HG02943 (cell line): ENCODE results near the gene ZBED4.
"Not testable (repeated sequence)": the region's sequence is repeated elsewhere in the genome, so short reads cannot be mapped to it uniquely, and the experiment has no call there.

Experiments used
- ATAC-seq: cut with Tn5 transposase; IDR thresholded peaks from one replicate; pipeline ENCODE4 v1.9.1; 2021; ENCODE audit warnings: mild to moderate bottlenecking, low read depth, moderate library complexity; ENCODE audit not compliant: unreplicated experiment

ZBED4 gene

DNA sequence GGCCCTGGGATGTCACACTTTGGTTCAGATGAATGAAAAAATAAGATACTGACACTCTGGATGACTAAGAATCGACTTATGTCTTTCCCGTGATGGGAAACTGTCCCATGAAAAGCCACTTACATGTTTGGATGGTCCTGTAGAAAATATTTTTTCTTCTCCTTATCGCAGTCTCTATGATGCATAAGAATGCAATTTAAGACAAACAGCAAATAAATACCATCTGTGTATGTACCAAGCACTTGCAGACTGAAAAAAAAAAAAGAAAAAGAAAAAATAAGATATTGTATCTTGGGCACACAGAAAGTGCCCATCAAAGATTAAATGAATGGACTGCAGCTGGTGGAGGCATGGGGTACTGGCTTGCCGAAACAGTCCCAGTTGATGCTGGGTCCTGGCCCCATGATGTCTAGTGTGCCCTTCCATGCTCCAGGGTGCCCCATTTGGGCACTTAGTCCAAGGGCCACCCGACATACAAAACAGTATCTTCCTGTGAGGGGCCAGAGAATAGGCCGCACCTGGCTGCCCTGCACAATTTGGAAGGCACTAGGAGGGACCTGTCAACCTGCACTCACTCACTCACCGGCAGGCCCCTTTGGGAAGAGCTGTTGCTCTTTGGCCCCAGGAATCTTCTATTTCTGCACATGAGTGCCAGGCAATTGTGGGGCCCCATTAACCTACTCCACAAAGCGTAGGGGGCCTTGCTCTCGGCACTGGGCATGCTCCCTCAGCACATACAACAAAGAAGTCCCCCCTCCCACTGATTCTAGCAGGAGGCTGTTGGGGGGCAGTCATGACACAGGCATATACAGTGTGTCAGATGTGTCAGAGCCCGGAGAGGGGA is 2.5 kb upstream of the ZBED4 start:
- ATAC-seq, result no peak

DNA sequence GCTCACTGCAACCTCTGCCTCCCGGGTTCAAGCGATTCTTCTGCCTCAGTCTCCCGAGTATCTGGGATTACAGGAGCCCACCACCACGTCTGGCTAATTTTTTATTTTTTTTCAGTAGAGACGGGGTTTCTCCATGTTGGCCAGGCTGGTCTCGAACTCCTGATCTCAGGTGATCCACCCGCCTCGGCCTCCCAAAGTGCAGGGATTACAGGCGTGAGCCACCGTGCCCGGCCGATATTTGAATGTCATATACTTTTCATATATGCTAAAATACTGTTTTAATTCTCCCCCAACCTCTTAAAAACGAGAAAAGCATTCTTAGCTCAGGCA is 1.1 kb upstream of the ZBED4 start:
- not testable (repeated sequence) for ATAC-seq

DNA sequence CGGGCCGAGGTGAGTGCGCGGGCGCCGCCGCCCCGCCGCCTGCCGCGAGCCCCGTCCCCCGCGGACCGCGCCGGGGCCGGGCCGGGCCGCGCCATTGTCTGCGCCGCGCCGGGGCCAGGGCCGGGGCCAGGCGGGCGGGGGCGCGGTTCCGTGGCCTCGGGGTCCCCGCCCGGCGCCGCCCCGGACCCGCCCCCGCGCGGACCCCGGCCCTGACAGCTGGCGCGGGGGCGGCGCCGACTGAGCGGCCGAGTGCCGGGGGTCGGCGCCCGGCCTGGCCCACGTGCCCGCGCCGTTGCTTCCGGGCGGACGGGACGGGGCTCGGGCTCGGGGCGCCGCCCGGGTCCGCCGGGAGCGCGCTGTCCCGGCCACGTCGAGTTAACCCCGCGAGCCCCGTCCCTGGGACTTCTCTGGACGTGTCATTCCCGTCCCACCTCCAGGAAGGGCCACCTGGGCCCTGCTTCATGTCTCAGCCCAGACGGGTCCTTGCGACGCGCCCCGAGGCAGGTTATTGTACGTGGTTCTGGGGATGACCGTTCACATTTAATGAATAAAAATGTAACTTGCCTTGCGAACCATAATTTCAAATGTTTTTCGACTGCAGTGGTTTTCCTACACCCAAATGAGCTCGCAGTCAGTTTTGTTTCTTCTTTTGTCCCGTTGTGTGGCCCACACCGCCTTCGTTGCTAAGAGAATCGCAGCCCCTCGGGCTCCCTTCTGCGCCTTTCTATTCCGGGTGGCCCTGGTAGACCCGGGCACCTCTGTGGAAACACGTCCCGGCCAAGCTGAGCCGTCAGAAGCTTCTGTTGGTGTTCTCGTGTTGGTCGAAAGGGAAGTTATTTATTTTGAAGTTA is 562 bp downstream of the ZBED4 start:
- ATAC-seq, result peak; percentile 18

DNA sequence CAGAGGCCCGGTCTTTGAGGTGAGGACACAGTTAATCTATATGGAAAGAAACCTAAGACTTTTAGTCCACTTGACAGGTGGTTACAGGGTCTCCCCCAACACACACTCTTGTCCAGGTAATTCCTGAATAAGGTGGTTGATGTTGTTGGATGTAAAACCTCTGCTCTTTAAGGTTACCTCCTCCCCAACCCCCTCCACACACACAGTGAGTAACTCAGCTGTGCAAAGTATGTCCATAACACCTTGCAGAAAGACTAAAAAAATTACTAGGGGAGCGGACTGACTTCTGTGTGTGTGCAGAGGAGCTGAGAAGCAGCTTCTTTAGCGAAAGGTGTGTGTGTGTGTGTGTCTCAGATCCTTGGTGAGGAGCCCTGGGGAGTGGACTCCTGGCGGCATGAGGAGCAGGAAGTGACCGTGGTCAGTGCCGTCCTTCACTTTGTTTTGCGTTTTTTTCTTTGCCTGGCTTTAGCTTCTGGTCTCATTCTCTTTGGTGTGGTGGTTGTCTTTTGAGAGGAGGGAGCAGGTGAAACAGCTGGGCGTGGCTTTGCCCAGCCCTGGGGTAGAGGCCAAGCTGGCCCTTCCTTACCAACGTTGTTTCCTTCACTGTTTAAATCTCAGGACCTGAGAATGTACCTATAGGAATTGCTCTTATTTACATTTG is 1.7 kb downstream of the ZBED4 start:
- ATAC-seq, result no peak

DNA sequence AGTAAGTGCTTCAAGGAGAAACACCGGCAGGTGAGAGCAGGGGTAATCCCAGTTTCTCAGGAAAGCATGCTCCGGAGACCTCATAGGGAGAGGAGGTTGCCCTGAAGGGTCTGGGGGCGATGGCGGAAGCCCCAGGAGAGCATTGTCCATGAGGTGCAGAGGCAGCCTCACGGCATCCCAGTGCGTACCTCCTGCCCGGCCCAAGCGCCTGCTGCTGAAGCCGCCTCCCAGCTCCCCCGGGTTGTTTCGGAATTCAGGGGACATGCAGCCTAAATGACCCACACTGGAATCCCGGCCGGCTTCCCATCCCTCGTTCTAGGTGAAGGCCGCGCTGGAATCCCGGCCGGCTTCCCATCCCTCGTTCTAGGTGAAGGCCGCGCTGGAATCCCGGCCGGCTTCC is 2.7 kb downstream of the ZBED4 start:
- ATAC-seq, result no peak

DNA sequence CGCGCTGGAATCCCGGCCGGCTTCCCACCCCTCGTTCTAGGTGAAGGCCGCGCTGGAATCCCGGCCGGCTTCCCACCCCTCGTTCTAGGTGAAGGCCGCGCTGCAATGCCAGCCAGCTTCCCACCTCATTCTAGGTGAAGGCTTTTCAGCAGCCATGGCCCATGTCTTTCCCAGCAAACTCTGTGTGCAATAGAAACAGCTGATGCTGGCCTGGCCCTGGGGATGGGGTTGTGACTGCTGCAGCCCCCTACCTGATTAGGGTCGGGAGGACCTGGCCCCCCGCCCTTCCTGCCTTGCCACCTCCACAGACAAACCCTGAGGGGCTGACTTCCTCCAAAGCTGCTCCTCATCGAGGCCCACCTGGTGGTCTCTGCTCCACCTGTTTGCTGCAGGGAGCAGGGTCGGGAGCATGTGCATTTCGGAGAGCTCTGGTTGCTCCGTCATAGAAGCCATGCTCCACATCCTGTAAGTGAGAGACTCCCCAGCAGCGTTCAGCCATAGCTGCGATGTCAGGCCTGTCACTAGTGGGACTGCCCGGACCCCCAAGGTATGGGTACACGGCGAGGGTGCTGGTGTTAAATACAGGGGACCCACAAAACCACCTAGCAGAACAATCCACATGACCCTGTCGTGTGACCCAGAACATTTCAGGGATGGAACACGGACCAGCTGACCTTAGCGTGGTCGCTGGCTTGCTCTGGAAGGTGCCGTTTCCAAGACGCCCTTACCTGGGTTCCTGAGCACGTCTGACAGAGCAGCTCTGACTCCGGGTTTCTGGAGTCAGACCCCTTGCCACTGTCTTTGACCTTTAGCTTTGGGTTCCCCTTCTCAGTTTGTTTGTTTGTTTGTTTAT is 3.3 kb downstream of the ZBED4 start:
- ATAC-seq, result no peak

DNA sequence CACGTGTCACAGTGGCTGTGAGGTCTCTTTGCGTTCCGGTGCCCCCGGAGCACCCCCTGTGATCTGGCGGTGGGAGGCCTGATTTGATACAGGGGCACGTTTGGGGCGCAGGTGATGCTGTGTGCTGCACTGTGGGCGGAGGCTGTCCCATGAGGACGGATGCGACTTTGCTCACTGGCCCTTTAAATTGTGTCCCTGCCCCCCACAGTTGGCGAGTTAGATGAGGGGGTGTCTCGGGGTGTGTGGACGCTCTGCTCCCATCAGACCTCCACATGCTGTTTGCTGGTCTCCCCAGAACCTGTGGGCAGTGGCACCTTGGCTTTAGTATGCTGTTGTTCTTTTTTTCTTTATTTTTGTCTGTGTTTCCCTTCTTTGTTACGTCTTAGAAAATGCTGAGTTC is 5.2 kb downstream of the ZBED4 start:
- ATAC-seq, result no peak

DNA sequence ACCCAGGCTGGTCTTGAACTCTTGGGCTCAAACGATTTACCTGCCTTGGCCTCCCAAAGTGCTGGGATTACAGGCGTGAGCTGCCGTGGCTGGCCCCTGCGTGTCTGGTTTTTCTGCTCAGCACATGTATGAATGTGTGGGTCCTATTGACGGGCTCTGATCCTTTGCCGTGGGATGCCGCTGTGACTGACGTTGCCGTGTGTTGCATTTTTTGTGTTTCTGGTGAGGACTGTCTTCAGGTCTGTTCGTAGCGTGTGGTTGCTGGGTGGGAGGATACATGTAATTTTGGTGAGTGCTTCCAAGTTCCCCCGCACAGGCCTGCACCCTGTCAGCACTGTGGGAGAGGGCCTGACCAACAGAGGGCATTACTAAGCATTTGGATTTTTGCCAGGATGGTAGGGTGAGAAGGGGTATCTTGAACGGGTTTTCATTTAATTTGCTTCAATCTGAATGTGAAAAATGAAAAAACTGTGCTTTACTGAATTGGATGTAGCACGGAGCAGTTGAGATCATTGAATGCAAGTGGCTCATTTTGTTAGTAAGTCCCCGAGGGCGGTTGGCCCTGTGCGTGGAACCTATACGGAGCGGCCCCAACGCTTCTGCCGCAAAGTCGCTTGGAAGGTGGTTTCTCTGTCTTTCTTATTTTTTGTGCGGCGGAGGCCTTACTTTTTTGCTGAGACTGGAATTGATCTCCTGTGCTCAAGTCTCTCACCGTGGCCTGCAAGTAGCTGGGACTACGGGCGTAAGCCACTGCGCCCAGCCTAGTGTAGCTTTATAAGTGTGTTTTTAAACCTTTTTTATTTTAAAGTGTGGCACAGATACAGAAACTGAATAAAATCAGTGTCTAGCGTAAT is 8.2 kb downstream of the ZBED4 start:
- ATAC-seq, result no peak

DNA sequence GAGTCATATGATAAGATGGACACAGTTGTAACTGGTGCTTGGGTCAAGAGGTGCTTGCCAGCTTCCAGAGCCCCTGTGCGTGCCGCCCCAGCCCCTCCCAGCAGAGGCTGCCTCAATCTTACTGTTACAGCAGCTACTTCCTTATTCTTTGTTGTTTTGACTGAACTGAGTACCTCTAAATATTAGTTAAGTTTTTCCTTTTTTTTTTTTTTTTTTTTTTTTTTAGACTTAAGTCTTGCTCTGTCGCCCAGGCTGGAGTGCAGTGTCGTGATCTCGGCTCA is 8.8 kb downstream of the ZBED4 start:
- ATAC-seq, result no peak

DNA sequence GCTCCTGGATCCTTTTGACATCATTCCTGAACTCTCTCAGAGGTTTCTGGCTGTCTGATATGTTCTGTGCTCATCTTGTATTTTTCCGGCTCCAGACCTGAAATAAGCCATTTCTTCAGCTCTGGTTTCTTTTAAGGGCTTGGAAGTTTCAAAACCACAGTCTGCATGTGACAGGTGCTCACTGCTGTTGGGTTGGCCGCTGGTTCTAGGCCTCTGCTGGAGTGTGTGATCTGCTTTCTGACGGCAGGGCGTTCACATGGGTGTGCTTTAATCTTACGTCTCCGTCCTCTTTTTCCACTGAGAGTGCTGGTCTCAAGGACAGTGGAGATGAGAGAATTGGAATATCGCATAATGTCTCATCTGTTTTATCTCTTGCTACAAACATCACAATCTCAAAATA is 10.3 kb downstream of the ZBED4 start:
- no peak for ATAC-seq

DNA sequence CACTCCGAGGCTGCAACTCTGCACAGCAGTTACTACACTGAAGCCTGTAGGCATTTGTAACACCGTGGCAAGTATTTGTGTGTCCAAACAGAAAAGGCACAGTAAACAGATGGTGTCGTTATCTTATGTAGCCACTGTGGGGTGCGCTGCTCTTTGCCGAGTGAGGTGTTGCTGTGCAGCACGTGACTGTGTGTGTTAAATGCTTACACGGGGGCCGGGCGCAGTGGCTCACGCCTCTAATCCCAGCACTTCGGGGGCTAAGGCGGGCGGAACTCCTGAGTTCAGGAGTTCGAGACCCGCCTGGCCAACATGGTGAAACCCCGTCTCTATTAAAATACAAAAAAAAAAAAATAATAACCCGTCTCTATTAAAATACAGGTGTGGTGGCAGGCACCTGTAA is 11.5 kb downstream of the ZBED4 start:
- no peak for ATAC-seq

DNA sequence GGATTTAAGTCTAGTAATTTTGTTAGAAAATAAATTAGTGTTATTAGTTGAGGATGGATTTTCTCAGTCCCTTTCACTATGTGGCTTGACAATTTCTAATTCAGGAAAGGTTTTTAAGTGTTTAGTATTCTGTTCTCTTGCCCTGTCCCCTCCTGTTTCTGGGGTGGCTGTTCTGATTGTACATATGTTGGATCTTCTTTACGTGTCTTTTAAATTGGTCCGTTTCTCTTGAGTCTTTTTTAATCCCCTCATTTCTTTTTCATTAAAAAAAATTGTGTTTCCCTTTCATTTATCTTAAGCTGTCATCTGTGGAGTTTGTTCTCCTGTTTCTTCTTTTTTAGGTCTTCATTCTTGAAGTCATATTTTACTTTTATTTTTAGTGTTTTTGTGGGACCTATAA is 12.5 kb downstream of the ZBED4 start:
- no peak for ATAC-seq

DNA sequence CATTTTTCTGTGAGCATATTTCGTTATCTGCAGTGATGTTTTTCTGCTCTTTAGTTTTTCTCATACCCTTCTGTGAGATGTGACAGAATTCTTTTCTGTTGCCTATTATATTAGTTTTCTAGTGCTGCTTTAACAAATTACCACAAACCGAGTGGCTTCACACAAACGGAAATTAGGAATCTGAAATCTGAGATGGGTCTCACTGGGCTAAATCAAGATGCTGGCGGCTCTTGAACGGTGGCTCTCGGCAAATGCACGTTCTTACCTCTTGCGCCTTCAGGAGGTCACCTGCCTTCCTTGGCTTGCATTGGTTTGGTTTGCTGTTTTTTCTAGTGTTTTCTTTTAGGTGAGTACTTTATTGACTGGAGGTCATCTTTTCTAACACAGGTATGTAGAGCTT is 13.0 kb downstream of the ZBED4 start:
- no peak for ATAC-seq

DNA sequence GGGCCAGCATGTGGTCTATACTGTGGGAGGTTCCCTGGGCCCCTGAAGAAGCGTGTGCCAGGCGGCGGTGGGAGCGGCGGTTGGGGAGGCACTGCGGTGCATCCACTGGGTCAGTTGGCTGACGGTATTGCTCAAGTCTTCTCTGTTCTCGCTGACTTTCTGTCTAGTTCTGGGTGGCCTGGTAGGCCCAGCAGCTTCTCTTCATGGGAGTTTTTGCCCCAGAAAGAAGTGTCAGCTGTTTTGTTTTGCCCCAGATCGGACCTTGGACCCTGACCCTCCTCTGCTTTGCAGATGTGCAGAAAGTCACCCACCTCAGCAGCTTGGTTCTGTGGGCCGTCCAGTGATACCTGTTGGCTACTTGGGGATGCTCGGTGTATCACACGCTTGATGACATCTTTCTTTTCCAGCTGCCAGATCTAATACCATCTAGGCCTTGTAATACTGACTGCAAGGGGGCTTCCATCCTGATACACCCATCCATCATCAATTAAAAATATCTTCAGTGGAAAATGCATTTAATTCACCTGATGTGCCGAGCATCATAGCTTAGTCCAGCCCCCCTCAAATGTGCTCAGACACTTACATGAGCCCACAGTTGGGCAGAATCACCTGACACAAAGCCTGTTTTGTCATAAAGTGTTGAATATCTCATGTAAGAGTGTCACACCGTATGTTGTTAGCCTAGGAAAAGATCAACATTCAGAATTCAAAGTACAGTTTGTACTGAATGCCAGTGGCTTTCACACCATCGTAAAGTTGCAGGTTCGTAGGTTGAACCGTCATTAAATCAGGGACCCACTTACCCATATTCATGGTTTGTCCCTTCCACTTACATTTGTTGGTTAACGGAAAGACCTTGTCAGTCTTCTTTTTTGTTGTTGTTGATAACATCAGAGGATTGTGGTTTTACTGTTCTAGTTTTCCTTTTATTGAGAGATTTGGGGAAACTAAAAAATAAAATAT is 13.9 kb downstream of the ZBED4 start:
- no peak for ATAC-seq

DNA sequence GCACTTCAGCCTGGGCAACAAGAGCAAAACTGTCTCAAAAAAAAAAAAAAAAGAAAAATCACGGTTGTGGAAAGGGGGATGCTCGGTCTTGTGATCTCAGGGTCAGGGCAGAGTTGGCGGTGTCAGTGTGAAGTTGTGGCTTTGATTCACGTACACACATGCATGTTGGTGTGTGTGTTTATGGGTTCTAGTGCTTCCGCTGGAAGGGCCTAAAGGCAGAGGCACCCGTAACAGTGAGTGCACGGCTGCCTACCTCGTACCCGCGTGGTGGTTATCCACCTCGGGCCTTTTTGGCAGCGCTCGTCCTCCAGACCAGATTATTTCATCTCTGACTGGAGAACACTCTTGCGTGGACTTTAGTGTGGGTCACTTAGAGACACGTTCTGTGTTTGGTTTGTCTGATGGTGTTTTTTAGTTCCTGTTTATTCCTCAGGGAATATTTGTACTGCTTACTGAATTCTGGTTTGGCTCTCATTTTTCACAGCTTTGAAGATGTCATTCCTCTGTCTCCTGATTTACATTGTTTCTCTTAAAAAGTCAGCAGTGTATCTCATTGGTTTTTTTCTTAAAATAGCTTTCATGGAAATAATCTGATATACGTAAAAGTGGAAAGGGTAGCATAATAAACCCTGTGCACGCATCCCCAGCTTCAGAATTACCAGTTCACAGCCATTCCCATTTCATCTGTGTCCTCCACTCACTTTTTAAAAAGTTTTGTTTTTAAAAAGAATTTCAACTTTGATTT is 15.6 kb downstream of the ZBED4 start:
- no peak for ATAC-seq

DNA sequence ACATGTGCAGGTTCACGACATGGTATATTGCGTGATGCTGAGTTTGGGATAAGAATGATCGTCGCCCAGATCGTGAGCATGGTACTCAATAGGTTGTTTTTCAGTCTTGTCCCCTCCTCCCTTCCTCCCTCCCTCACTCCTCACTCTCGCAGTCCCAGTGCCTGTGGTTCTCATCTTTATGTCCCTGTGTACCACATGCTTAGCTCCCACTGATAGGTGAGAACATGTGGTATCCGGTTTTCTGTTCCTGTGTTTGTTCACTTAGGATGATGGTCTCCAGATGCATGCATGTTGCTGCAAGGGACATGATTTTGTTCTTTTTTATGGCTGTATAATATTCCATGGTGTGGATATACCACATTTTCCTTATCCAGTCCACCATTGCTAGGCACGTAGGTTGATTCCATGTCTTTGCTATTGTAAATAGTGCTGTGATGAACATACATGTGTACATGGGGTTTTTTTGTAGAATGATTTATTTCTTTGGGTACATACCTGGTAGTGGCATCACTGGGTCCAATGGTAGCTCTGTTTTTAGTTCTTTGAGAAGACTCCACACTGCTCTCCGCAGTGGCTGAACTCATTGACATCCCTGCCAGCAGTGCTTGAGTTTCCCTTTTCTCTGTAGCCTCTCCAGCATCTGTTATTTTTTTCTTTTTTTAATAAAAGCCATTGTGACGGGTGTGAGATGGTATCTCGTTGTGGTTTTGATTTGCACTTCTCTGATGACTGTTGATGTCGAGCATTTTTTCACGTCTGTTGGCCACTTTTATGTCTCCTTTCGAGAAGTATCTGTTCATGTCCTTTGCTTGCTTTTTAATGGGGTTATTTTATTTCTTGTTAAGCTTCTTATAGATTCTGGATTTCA is 16.4 kb downstream of the ZBED4 start:
- no peak for ATAC-seq

DNA sequence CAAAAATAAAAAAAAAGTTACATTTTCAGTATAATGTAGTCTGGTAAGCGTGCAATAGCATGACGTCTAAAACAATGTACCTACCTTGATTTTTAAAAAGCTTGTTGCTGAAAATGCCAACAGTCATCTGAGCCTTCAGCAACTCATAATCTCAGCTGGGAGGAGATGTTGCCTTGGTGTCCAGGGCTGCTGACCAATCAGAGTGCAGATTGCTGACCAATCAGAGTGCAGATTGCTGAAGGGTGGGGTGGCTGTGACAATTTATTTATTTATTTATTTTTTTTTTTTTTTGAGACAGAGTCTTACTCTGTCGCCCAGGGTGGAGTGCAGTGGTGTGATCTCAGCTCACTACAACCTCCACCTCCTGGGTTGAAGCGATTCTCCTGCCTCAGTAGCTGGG is 17.8 kb downstream of the ZBED4 start:
- no peak for ATAC-seq
